HG02642 (cell line): ENCODE measurements around the gene ARV1.
"Not testable (repeated sequence)": the region's sequence is repeated elsewhere in the genome, so short reads cannot be mapped to it uniquely, and the experiment has no call there.

Experiments
- ATAC-seq: cut with Tn5 transposase; IDR thresholded peaks from one replicate; pipeline ENCODE4 v1.9.1; 2021; ENCODE audit warnings: mild to moderate bottlenecking; ENCODE audit not compliant: unreplicated experiment, poor library complexity

Gene ARV1

GRCh38 chr1:231016234-231016633 lies 37.3 kb downstream of the ARV1 start:
- ATAC-seq: no peak

- ATAC-seq: no peak
Observed at GRCh38 chr1:231016966-231017365, 38.1 kb downstream of the ARV1 start.

DNA sequence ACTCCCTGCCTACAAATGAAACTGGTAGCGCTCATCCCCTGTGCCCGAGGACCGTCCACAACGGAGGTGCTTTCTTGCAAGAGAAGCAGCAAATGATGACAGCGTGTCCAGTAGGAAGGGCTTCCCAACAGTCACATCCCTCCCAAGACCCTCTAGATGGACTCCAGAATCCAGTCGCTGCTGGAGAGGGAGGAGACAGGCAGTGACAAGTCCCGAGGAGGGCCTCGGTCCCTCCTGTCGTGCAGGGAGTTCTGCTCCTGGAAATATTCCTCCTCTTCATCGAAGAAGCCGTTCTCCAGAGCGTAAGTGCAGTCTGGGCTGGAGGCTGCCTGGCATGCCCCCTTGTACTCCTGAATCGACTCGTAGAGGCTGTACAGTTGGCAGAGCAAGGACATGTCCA lies 40.8 kb downstream of the ARV1 start:
- ATAC-seq: no peak

GRCh38 chr1:231020139-231020601 lies 41.3 kb downstream of the ARV1 start:
- ATAC-seq: no peak

- no peak for ATAC-seq
Observed at GRCh38 chr1:231020816-231021215, 41.9 kb downstream of the ARV1 start.

DNA sequence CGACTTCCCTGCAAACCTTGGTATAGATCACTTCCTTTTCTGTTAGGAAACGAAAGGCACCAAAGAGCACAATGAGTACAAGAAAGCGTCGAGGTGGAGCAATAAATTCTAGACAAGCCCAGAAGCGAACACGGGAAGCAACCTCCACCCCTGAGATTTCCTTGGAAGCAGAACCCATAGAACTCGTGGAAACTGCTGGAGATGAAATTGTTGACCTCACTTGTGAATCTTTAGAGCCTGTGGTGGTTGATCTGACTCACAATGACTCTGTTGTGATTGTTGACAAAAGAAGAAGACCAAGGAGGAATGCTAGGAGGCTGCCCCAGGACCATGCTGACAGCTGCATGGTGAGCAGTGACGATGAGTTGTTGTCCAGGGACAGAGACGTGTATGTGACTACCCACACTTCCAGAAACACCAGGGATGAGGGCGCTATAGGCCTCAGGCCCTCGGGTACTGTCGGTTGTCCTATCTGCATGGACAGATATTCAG lies 42.7 kb downstream of the ARV1 start:
- ATAC-seq: no peak

DNA sequence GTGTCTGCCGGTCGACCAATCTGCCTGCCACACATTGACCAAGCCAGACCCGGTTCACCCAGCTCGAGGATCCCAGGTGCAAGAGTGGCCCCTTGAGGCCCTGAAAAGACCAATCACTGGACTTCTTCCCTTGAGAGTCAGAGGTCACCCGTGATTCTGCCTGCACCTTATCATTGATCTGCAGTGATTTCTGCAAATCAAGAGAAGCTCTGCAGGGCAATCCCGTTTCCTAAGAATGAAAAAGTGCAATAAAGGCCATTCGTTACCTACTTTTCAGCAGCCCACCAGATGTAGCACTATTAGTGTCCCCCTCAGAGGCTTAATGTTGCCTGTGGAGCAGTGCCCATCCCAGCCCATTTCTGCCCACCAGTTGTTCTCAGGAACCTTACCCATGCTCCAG lies 43.6 kb downstream of the ARV1 start:
- not testable (repeated sequence) for ATAC-seq

GRCh38 chr1:231023150-231023549 lies 44.3 kb downstream of the ARV1 start:
- no peak for ATAC-seq

- ATAC-seq: no peak
Observed at GRCh38 chr1:231026576-231026975, 47.7 kb downstream of the ARV1 start.

DNA sequence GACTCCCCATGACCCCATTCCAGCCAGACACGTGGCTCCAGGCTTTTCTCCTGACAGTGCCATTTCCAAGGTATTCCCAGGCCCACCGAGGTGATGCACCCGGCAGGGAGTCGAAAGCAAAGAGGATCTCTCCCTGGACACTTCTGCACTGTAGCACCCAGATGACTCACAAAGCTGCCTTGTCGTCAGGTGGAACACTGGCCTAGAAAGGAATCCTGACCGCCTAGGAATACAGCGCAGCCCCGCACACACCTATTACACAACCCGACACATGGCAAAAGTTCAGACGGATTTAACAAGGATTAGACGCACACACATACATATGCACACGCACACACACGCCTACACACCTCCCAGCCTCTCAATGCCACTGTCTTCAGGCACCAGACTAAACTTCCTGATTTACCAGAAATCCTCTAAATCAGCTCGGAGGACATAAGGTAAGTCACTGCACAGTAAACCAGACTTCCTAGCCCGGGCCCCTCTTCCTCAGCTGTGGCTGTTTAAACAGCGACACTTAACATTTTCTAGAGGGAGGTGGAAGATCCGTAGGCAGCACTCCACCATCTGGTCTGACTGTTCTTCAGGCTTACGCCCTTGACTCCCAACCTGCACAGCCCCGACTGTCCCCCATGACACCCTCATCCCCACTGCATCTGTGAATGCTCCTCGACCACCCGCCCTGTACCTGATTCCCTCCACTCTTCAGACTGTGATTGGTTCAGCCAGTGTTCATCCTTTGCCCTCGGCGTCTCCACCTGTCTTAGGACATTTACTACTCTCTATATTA lies 48.4 kb downstream of the ARV1 start:
- ATAC-seq: no peak

- ATAC-seq: no peak
Observed at GRCh38 chr1:231027971-231028370, 49.1 kb downstream of the ARV1 start.

- no peak for ATAC-seq
Observed at GRCh38 chr1:231028682-231029081, 49.8 kb downstream of the ARV1 start.

DNA sequence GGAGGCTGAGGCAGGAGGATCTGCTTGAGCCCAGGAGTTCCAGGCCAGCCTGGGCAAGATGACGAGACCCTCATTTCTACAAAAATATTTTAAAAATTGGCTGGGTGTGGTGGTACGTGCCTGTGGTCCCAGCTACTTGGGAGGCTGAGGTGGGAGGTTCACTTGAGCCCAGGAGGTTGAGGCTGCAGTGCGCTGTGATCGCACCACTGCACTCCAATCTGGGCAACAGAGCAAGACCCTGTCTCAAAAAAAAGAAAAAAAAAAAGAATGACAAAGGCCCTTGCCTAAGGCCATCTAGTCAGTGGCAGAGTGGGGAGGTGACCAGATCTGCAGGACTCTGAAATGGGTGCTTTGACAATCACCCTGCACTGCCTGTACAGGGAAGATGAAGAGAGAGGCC lies 50.4 kb downstream of the ARV1 start:
- not testable (repeated sequence) for ATAC-seq

DNA sequence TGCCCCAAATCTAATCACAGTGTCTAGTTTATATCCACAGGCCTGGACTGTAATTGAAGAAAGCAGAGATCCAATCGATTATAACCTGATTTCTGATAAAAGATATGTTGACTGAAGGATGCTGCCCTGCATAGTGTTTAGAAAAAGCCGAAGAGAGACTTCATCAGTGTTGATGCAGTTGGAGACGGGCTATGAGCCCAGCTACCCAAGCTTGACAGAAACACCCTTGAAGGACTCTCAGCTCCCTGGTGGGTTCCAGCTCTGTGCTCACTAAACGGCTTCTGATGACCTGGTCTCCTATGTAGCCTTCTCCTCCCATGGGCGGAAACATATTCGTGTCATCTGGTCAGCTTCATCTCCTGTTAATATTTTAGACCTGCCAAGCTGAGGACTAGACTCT lies 50.9 kb downstream of the ARV1 start:
- ATAC-seq: no peak

GRCh38 chr1:231032963-231033362 lies 54.1 kb downstream of the ARV1 start:
- ATAC-seq: no peak

DNA sequence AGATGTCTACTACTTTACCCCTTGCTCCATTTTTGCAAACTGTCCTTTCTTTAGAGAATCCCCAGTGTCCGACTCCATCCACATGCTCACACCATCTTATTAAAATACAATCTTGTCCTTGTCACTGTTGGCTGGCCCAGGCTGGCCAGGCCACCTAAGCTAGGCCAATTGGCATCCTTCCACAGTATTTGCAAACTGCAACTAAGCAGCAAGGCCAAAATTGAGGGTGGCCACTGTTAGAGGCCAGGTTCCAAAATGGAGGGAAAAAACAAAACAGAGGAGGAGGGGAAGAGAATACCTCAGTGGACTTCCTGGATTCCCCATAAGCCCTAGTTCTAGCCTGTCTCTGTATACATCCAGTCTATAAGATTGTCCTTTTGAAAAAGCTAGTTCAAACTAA lies 56.9 kb downstream of the ARV1 start:
- no peak for ATAC-seq

- ATAC-seq: no peak
Observed at GRCh38 chr1:231036416-231036815, 57.5 kb downstream of the ARV1 start.

DNA sequence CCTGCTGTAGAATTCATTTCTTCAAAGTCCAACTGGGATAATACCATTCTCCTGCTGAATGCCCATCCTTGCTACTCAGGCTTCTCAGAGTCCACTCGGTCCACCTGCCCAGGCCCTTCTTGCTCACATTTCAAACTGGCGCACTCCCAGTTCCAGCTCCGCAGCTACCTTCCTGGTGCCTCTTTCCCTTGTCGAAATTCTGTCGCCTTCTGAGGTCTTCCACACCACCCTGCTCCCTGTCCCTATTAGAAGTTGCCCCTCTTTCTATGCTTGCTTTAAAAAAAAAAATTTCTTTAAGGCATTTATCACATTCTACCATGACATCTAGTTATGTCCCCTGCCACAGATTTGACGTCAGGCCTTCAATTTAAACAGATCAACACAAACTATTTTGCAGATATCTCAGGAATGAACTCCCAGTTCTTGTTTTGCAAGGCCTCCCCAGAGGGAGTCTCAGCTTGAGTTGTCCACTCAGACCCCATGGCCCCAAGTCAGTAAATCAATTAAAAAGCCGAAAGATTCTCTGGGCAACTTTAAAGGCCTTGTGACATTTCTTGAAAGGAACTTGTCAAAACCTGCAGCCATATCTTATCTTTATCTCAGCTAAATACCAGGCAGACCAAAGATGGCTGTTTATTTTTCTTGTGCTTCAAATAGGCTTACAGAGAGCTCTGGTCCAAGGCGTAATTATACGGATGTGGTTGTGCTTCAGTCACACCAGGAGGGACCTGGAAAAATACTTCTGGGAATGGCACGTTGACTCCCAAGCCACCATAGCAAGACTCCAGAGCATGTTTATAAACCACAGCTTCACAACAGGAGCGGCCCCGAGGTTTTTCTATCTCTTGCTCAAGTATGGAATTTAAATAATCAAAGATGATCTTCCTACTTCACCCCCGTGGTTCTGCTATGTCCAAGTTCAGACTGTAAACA lies 59.0 kb downstream of the ARV1 start:
- no peak for ATAC-seq

GRCh38 chr1:231039161-231040018 lies 60.5 kb downstream of the ARV1 start:
- ATAC-seq: peak; percentile 46
